Embryonic facial prominence (tissue), 1 donor: ENCODE data around the gene GP2.

ENCODE experiments used
- DNase-seq: peaks from one replicate; pipeline ENCODE4 v3.0.0-alpha.2; 2016; ENCODE audit errors: extremely low spot score

The GP2 gene

GRCh38 chr16:20307240-20307671 lies 20.1 kb downstream of the GP2 start:
- no peak for DNase-seq

GRCh38 chr16:20306401-20306800 lies 20.9 kb downstream of the GP2 start:
- no peak for DNase-seq

GRCh38 chr16:20303012-20303411 lies 24.3 kb downstream of the GP2 start:
- DNase-seq, result no peak

- DNase-seq, result no peak
These were observed 24.9 kb downstream of the GP2 start for GRCh38 chr16:20302389-20302788.

- DNase-seq, result no peak
These were observed 25.5 kb downstream of the GP2 start for GRCh38 chr16:20301840-20302239.

- DNase-seq, result no peak
These were observed 26.8 kb downstream of the GP2 start for GRCh38 chr16:20300312-20301097.

- DNase-seq, result no peak
These were observed 28.9 kb downstream of the GP2 start for GRCh38 chr16:20298452-20298851.

GRCh38 chr16:20291208-20292206 lies 35.8 kb downstream of the GP2 start:
- no peak for DNase-seq

GRCh38 chr16:20289571-20289970 lies 37.7 kb downstream of the GP2 start:
- no peak for DNase-seq

GRCh38 chr16:20285993-20286499 lies 41.3 kb downstream of the GP2 start:
- DNase-seq, result no peak

GRCh38 chr16:20280259-20280658 lies 47.1 kb downstream of the GP2 start:
- DNase-seq, result no peak

- DNase-seq, result no peak
These were observed 55.4 kb downstream of the GP2 start for GRCh38 chr16:20271893-20272292.

GRCh38 chr16:20268409-20268808 lies 58.9 kb downstream of the GP2 start:
- DNase-seq, result no peak

GRCh38 chr16:20265019-20265418 lies 62.3 kb downstream of the GP2 start:
- no peak for DNase-seq

- DNase-seq, result no peak
These were observed 64.0 kb downstream of the GP2 start for GRCh38 chr16:20263138-20263855.

- DNase-seq, result no peak
These were observed 65.1 kb downstream of the GP2 start for GRCh38 chr16:20262248-20262647.

- DNase-seq, result no peak
These were observed 66.9 kb downstream of the GP2 start for GRCh38 chr16:20260215-20261009.
